HFFc6 (cell line): ENCODE measurements around the gene INA. TPM values are rescaled to one million over a fixed set of nuclear protein-coding genes. Genes with fewer than 3 reads are reported as not detected.
A peak's percentile ranks its signal among the peaks of the same experiment; 100 is the strongest.

Experiments
- DNase-seq: peaks from one replicate; pipeline ENCODE4 v3.0.0-alpha.2; 2018
- H3K27ac Mint-ChIP-seq: 2 replicates; pipeline ENCODE4 v1.8.0; 2020; ENCODE audit warnings: mild to moderate bottlenecking, mixed read lengths
- H3K27me3 Mint-ChIP-seq: 2 replicates; pipeline ENCODE4 v1.8.0; 2021; ENCODE audit warnings: mild to moderate bottlenecking, moderate library complexity, mixed read lengths; ENCODE audit not compliant: insufficient read depth
- H3K36me3 Mint-ChIP-seq: 2 replicates; pipeline ENCODE4 v1.8.0; 2021; ENCODE audit warnings: low read depth, mixed read lengths
- H3K4me1 Mint-ChIP-seq: 2 replicates; pipeline ENCODE4 v1.8.0; 2020; ENCODE audit warnings: low read depth, mixed read lengths
- H3K4me3 Mint-ChIP-seq: 2 replicates; pipeline ENCODE4 v1.8.0; 2020; ENCODE audit warnings: mild to moderate bottlenecking, moderate library complexity, mixed read lengths
- H3K9me3 Mint-ChIP-seq: 2 replicates; pipeline ENCODE4 v1.8.0; 2020; ENCODE audit warnings: mild to moderate bottlenecking, mixed read lengths
- CTCF ChIP-seq: fragments of 200-600 bp; sonication (generic); IDR thresholded peaks from 2 replicates; pipeline ENCODE4 v1.5.0; 2021; ENCODE audit warnings: antibody characterized with exemption, mild to moderate bottlenecking
- total RNA-seq, 6 experiments: library from RNA; stranded (reverse); fragmentation: NEBNext Ultra II Directional; extraction: Animal tissue kit (Norgen Biotek cat#: 25700); gene quantifications; 2 replicates in 1 of 6; 3 replicates in 5 of 6; pipeline ENCODE4 v1.2.3, GENCODE V29; 2021

Gene INA
- total RNA-seq, 6 experiments from 2014 or later = 0.06 to 1.3 (median 0.10) TPM; not detected in 1

GRCh38 chr10:103259989-103260388 is 16.9 kb upstream of the INA start:
- peak; percentile 18; the same call in 1 of the 2 replicates for TF ChIP-seq CTCF
- Mint-ChIP-seq H3K27ac (no peak overlapping the region), H3K36me3 (peaks cover 12% of the 10 kb centered on the region), H3K4me3 (no peak overlapping the region), H3K9me3 (peaks cover 17% of the 10 kb centered on the region), H3K4me1 (peaks cover 14% of the 10 kb centered on the region), H3K27me3 (peaks cover 5% of the 10 kb centered on the region; the same call in 1 of the 2 replicates)
- no peak for DNase-seq

GRCh38 chr10:103262229-103262628 is 14.7 kb upstream of the INA start:
- TF ChIP-seq CTCF = no peak
- DNase-seq = peak; percentile 62
- H3K4me3 Mint-ChIP-seq = no peak overlapping the region
- peaks cover 6% of the 10 kb centered on the region; the same call in 1 of the 2 replicates for H3K4me1 Mint-ChIP-seq
- peaks cover 9% of the 10 kb centered on the region; the same call in 1 of the 2 replicates for H3K27me3 Mint-ChIP-seq
- peaks cover 12% of the 10 kb centered on the region for H3K36me3 Mint-ChIP-seq
- H3K9me3 Mint-ChIP-seq = peaks cover 17% of the 10 kb centered on the region
- H3K27ac Mint-ChIP-seq = no peak overlapping the region

GRCh38 chr10:103265717-103266329 is 11.1 kb upstream of the INA start:
- Mint-ChIP-seq H3K27me3 (peaks cover 4% of the 10 kb centered on the region), H3K4me3 (no peak overlapping the region), H3K36me3 (peaks cover 4% of the 10 kb centered on the region; the same call in 1 of the 2 replicates), H3K4me1 (peaks cover 6% of the 10 kb centered on the region; the same call in 1 of the 2 replicates), H3K27ac (no peak overlapping the region), H3K9me3 (no peaks in the 10 kb centered on the region; the same call in none of the 2 replicates)
- no peak for TF ChIP-seq CTCF
- peak; percentile 51 for DNase-seq

GRCh38 chr10:103273041-103273441 is 3.9 kb upstream of the INA start:
- no peak for TF ChIP-seq CTCF
- peak; percentile 99 for DNase-seq
- peaks cover 13% of the 10 kb centered on the region for H3K27me3 Mint-ChIP-seq
- H3K27ac Mint-ChIP-seq = peak overlapping the region; percentile 66
- no peaks in the 10 kb centered on the region for H3K9me3 Mint-ChIP-seq
- peak overlapping the region; percentile 39; the same call in 1 of the 2 replicates for H3K4me3 Mint-ChIP-seq
- H3K4me1 Mint-ChIP-seq = peaks cover 26% of the 10 kb centered on the region
- H3K36me3 Mint-ChIP-seq = no peaks in the 10 kb centered on the region

- no peak overlapping the region for H3K4me3 Mint-ChIP-seq
- no peak for TF ChIP-seq CTCF
- H3K27ac Mint-ChIP-seq = no peak overlapping the region
- peaks cover 6% of the 10 kb centered on the region for H3K36me3 Mint-ChIP-seq
- peaks cover 32% of the 10 kb centered on the region for H3K4me1 Mint-ChIP-seq
- H3K27me3 Mint-ChIP-seq = peaks cover 25% of the 10 kb centered on the region
- DNase-seq = no peak
- peaks cover 8% of the 10 kb centered on the region for H3K9me3 Mint-ChIP-seq
Observed at GRCh38 chr10:103276251-103276895, 565 bp upstream of the INA start.
